GM21360 (cell line): Measurements from ENCODE around the gene ST6GALNAC3.
"Not testable (repeated sequence)": the region's sequence is repeated elsewhere in the genome, so short reads cannot be mapped to it uniquely, and the experiment has no call there.

Experiments used
- ATAC-seq: cut with Tn5 transposase; IDR thresholded peaks from one replicate; pipeline ENCODE4 v1.9.1; 2021; ENCODE audit warnings: mild to moderate bottlenecking, moderate library complexity; ENCODE audit not compliant: unreplicated experiment

The ST6GALNAC3 gene

DNA sequence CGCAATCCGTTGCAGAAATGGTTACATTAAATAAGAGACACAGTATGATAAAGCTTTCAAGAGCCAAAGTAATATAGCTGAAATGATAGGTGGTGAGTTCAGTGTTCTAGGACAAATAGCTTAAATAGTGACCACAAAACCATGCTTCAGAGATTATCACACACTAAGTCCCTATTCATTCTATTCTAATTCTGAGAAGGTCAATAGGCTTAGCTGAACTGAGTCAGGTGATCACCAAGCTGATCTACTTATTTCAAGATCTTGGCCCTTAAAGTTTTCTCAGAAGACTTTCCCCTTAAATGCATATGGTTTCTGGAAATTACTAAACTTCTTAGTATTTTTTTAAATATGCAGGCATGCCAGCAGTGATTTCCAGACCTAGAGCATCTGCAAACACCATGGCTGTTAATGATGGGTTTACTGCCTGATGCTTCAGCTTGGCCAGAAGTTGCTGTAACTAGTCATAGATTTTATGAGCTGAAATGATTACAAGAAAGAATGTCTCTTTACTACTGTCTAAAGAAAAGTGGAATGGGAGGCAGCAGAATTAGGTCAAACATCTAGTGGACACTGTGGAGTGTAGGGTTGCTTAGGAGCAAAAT is 242.9 kb downstream of the ST6GALNAC3 start:
- no peak for ATAC-seq

DNA sequence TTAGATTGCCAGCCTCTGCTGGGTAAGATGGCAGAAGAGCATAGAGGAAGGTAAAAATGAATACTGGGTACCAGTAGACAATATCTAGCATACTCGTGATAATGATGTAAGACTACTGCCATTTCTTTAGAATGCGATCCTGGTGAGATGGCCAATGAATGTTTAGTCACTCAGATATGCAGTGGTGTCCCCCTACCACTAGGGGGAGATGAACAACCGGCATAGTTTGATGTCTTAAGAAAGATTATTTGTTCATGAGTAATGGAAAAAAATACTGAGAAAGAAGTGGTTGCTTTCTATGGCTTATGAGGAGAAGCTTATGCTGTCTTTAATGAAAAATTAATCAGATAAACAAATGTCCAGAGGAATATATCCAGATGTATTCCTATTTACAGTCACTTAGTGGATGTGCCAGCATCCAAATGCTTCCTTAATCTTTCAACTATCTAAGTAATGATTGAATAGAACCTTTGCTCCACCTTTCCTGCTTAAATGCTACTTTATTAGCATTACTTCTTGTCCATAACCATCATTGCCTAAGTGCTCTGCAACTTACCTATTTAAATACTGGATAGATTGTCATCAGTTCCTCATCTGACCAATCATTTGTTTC is 256.6 kb downstream of the ST6GALNAC3 start:
- peak; percentile 84 for ATAC-seq

DNA sequence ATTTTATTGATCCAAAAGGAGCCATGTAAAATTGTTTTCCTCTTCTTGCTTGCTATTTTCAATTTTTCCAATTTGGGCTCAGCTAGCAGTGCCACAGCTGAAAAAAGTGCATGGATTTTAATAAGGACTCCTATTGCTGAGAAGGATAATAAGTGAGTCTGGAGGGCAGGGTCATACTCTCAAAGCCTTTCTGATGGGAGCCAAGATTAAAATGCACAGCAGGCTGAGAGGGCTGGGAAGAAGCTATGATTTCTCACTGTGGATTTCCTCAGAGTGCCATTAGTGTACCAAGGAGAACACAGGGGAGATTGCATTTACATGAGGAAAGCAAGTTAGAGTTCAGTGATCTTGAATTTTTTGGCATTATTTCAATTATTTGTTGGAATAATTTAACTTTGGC is 261.3 kb downstream of the ST6GALNAC3 start:
- ATAC-seq = no peak

DNA sequence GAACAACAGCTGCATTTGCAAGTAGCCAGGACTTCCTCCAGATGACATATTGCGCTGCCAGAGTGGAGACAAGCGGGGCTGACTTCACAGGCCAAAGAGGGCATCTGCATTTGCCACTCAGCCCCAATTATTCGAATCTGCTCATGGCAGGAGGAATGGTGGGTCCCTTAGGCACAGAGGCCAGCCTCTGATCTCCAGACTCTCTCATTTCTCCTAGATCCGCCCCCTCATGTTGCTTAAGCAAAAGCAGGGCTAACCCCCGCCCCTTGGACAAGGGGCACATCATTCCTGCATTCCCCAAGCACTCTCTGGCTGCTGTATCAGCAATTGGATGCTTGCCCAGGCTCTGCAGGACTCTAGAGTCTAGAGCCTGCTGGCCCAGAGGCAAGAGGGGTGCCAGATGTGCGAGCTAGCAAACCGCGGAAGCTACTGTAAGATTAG is 262.4 kb downstream of the ST6GALNAC3 start:
- no peak for ATAC-seq

DNA sequence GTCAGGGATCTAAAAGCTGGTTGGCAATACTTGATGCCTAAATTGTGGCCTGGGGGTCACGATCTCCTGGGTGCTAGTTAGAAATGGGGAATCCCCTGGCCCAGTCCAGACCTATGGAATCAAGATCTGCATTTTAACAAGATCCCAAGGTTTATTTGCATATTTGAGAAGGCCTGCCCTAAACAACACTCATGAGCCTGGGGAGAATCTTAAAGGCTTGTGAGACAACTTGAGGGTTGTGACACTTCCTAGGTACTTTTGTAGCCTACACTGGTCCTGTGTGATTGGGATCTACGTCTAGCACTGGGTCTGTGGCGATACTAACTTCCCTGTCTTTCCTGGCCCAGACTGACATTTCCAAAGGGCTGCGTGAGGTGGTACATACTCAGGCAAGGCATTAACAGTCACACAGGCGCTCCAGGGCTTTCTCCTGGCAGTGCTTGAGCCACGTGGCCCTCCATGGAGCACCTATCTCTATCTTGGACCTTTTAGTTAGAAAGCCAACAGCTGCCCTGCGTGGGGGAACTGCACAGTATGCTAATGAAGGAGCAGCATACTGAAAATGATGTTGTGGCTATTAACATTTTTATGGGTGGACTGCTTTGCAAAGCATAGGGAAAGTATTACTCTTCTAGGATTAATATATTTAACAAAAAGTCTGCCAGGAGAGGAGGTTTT is 263.1 kb downstream of the ST6GALNAC3 start:
- no peak for ATAC-seq

DNA sequence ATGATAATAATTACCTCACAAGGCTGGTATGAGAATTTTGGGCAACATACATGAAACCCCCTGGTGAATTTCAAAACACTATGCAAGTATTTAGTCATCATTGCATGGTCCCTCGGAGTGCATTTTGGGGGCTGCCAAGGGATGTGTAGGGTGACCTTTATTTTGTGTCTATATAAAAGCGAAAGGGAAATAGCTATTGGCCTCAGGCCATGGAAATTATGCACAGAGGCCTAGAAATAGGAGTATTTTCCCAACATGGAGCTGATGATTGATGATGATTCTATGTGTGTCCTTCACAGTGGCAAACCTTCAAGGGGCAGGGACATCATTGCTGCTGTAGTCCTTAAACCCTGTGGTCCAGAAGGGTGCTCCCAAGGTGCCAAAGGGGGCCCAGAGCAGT is 265.5 kb downstream of the ST6GALNAC3 start:
- no peak for ATAC-seq

DNA sequence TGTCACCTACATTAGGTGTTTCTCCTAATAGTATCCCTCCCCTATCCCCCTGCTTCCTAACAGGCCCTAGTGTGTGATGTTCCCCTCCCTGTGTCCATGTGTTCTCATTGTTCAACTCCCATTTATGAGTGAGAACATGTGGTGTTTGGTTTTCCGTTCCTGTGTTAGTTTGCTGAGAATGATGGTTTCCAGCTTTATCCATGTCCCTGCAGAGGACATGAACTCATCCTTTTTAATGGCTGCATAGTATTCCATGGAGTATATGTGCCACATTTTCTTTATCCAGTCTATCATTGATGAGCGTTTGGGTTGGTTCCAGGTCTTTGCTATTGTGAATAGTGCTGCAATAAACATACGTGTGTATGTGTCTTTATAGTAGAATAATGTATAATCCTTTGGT is 267.3 kb downstream of the ST6GALNAC3 start:
- not testable (repeated sequence) for ATAC-seq

DNA sequence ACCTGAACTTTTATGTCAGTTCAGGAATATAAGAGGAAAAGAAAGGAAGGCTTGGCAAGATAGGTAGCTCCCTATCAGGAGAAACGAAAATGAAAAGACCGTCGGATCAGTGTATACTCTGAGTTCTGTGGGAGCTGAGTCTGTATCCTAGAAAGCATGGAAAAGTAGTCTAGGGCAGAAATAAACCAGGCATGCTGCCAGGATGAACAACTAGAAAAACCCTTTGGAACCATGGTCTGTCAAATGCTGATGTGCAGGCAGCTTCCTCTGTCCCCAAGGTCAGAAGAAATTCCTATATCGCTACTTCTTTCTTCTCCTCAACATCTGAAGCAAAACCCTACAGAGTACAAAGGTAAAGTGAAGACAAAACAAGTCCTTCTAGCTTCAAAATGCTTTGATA is 268.8 kb downstream of the ST6GALNAC3 start:
- no peak for ATAC-seq

DNA sequence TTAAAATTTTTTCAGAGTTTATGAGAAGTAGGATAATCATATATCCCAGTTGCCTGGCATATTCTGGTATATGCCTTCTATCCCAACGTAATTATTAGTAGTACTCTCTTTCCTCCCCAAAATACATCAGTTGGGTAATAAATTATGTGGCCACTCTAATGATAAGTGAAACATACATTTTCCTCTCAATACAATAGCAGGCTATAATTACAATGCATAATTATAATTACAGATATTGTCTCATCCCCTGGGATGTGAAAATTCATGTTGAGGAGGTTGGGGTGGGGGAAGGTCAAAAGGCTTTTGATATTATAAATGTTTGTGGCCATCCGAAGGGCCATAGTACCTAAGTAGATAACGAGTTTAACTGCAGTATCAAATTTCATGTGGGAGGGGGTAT is 277.1 kb downstream of the ST6GALNAC3 start:
- ATAC-seq = no peak

DNA sequence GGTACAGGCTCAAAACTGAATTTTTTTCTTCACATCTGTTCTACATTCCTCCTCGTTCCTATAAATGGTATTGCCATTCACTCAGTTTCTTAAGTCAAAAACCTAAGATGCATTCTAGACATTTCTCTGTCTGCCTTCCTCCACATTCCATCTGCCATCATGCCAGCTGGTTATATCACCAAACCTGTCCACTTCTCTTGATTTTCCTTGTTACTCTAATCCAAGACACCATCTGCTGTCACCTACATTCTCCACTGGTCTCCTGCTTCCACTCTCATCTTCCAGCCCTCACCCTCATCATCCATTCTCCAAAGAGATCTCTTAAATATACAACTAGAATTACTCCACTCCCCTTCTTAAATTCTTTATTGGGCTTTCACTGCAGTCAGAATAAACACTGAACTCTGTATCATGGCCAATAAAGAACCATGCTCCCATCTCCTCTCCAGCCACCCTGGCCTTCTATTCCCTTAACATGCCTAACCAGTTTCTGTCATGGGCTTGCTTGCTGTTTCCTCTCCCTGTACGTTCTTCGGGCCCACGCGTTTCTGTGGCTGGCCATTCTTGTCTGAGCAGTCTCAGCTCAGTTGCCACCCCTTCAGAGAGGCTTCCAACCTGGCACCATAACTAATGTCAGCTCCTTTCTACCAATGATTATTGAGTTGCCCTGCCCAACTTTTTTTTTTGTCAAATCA is 278.3 kb downstream of the ST6GALNAC3 start:
- ATAC-seq = no peak

DNA sequence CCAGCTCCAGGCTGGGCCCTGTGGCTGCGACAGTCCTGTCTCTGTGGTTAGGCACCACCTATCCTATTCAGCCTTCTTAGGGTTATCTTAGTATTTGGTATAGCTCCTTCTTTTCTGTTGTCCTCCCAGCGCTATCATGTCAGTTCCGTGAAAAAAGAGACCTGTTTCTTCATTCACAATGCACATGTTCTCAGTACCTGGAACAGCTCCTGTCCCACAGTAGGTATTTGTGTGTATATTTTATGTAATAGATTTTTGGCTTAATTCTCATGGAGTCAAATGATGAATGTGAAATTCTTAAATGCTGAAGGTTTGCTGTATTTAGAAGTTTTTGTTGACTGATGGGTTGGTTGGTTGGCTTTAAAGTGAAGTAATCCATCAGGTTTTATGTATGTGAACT is 279.7 kb downstream of the ST6GALNAC3 start:
- ATAC-seq = no peak

DNA sequence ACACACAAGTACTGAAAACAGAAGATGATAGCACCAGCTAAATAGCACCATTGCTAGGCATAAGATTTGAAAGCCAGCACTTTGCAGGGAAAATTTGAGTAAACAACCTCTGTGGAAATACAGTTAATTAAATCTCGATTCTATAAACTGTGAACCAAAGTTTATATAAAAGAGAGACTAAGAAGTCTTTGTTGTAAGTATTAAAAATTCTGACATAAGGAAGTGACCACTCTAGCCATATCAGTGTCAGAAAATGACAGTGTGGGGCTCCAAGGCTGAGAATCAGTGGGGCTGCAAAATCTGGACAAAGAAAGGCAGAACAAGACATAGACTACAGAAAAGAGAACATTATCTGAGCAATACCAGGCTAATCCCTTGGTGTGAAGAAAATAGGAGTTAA is 292.2 kb downstream of the ST6GALNAC3 start:
- no peak for ATAC-seq

DNA sequence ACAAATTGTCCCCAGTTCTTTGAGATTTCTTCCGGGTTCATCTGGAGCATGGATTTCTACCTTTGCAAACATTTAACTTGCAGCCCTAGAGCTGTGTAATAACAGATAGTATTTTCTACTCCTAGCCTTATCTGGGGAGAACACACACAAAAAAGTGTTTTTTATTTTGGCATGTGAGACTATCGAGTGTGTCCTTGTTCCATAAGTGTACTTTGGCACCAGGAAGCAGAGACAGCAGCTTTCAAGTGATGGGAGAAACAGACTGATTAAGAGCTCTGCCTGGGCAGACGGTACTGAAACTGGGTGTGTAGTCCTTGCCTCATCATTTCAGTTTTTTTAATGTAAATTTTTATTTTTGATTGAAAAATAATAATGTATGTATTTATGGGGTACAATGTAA is 297.4 kb downstream of the ST6GALNAC3 start:
- no peak for ATAC-seq

DNA sequence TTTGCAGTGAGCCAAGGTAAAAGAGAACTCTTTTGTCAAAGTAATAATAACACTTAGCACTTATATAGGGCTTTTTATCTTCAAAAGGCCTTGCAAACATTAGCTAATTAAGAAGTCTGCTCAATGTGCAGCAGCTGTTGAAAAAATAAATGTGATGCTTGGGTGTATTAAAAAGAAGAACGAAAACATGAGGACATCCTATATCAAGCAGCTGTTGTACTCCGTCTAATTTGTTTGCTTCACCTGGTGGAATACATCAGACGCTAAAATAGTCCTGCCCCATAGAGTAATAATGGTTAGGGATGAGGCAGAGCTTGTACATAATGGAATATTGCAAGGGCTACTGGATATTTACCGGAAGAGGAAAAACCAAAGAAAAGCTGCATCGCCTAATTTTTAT is 299.5 kb downstream of the ST6GALNAC3 start:
- no peak for ATAC-seq

DNA sequence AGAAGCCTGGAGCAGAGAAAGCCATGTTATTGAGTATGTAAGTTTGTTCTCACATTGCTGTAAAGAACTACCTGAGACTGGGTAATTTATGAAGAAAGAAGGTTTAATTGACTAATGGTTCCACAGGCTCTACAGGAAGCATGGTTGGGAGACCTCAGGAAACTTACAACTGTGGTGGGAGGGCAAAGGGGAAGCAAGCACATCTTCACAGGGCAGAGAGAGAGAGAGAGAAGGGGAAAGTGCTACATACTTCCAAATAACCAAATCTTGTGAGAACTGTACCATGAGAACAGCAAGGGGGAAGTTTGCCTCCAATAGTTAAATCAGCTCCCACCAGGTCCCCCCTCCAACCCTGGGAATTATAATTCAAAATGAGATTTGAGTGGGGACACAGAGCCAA is 302.7 kb downstream of the ST6GALNAC3 start:
- no peak for ATAC-seq

DNA sequence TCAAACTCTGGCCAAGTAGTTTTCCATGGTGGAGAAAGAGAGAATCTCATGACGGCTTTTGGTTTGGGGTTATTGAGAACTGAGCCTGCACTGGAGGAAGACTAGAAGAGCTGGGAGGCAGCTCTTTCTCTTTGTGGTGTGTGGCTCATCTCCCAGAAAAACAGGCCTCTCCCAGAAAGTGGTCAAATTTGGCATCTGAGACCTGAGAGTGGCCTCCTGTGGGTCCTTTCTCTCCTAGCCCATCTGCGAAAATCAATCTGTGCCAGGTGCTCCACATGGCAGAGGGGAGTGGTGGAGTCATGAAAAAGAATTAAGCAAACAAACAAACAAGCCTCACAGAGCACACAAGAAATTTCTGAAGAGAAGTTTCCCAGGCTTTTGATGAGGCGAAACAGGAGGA is 305.0 kb downstream of the ST6GALNAC3 start:
- ATAC-seq = no peak

DNA sequence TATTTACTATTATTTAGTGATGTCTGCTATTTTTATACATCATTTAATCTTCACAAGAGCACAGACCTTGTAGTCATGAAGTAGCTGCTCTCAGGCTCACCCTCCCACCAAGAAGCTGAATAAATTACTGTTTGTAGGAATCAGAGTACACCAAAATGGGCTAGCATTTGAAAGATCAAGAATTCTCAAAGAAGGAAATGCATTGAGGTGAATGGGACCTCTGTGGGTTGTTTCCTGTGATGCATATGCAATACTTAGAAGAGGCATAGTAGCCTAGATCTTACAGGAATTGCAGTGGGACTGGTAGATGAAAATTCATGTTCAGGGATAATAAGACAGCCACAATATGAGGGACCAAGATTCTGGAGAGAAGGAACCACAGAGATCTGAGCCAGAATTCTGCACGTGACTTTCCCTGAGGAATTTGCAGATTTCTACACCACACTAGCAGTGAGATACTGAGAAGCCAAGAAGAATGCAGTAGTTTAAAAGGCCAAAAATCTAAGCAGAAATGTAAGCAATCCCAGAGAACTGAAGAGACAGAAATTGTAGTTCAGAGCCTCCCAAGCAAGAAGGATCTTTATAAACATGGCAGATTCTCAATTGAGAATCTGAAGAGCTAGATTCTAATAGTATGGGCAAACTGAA is 307.0 kb downstream of the ST6GALNAC3 start:
- no peak for ATAC-seq

DNA sequence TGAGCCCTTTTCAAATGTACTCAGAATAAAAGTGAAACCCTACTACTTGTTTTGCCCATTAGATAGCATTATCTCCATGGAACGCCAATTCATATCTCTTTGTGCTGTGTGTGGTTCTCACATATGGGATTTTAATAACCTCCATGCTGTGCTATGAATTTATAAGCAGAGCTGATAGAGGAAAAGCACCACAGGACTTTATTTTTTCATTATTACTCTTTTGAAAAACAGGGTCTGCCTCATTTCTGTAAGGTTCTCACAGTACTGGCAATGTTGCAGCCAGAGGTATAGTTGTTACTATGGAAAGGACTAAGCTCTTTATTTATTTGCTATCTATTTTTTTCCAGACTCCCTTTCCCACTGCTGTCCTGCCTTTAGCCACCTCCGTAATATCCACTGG is 313.7 kb downstream of the ST6GALNAC3 start:
- no peak for ATAC-seq

DNA sequence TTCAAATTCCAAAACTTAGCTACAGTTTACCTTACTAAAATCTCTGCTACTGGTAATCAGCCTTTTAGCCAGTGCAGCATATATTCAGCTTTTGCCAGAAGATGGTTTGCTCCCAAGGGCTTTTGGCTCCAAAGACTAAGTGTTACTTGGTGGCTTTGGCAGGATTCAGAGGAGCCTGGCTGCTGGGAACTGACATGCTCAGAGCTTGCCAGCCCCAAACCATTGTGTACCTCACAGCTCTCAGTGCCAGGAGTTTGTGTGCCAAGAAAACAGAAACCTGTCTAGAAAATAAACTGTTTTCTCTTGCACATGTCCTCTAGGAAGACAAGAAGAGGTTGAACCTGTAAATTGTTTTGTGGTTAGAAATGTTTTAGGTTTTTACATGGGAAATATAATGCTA is 315.9 kb downstream of the ST6GALNAC3 start:
- ATAC-seq = no peak

DNA sequence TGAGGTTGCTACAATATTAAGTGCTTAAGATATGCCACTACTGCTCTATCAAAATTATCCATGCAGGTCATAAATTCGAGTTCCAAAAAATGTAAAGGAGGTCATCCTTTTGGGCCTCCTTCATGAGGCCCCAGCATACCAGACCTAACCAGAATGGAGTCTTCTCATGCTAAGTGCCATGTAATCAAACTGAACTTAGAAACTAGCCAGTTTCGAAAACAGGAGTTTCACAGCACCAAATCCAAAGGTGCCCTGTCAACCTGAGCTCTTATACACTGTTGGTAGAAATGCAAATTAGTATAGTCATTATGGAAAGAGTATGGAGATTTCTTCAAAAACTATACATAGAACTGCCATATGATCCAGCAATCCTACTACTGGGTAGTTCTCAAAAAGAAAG is 320.5 kb downstream of the ST6GALNAC3 start:
- ATAC-seq = no peak

DNA sequence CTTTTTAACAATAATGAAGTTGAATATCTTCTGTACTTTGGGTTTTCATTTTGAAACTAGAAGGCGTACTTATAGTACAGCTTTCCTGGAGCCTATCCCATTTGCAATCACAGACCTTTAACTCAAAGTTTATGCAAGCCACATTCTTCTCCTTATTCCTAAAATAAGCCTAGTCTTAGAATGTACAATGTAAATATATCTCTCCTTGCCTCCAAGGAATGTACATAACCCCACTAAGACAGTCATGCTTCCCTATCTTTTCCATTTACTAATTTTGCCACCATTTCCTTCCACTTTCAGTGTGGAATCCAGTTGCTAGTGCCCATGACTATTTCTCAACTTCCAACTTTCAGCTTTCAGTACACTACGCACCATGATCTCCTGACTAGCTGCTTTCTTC is 327.6 kb downstream of the ST6GALNAC3 start:
- ATAC-seq = no peak
